Endothelial cell of umbilical vein (primary cell): Measurements from ENCODE around the gene PARD3B. TPM values are rescaled to one million over a fixed set of nuclear protein-coding genes. Genes with fewer than 3 reads are reported as not detected.

ENCODE experiments used
- BruUV-seq: library from RNA; stranded (reverse); fragments of 400-500 nt; replicated peaks from 2 replicates; lab custom pipeline; 2021; lab: Mats Ljungman, UMichigan
- CTCF ChIA-PET: fragments of 300-600, 350-600 bp; sonication (Branson Sonifier 250); formaldehyde crosslinking; loops from one replicate; lab custom pipeline; 2021; ENCODE audit warnings: antibody characterized with exemption, inconsistent platforms; lab: Charles Lee
- POLR2A ChIA-PET: fragments of 300-600, 350-600 bp; sonication (Branson Sonifier 250); formaldehyde crosslinking; loops from one replicate; lab custom pipeline; 2021; ENCODE audit warnings: antibody characterized with exemption, inconsistent platforms; lab: Charles Lee
- DNase-seq: peaks from one replicate; pipeline ENCODE4 v3.0.0-alpha.2; 2011; ENCODE audit warnings: low read depth, low spot score
- FAIRE-seq: peaks from 2 replicates; lab custom pipeline; 2011; peaks lifted over from hg19 to GRCh38; lab: Jason Lieb, UNC
- H2AFZ ChIP-seq: 2 replicates; pipeline ENCODE4 v1.6.0; 2012; ENCODE audit warnings: low read depth, low read length, control low read depth, inconsistent platforms
- H3K27ac ChIP-seq: 2 replicates; pipeline ENCODE4 v1.5.1; 2011; ENCODE audit warnings: low read depth, mild to moderate bottlenecking, control low read depth, low read length, moderate library complexity; ENCODE audit not compliant: insufficient read depth
- H3K27me3 ChIP-seq, 2 experiments: 2 replicates each; pipeline versions ENCODE4 v1.6.0 to v1.6.1; 2011; ENCODE audit warnings: low read length in 2 of 2, mixed read lengths in 1 of 2; ENCODE audit not compliant: control insufficient read depth in 2 of 2, insufficient read depth in 2 of 2
- H3K36me3 ChIP-seq, 2 experiments: 2 replicates in 1 of 2; 3 replicates in 1 of 2; pipeline ENCODE4 v1.5.1; 2011; ENCODE audit warnings: low read length in 2 of 2, mild to moderate bottlenecking in 1 of 2, moderate library complexity in 1 of 2; ENCODE audit not compliant: control insufficient read depth in 2 of 2, insufficient read depth in 2 of 2; ENCODE audit errors: extremely low read depth in 1 of 2
- H3K4me1 ChIP-seq: 3 replicates; pipeline ENCODE4 v1.5.1; 2011; ENCODE audit warnings: mild to moderate bottlenecking, low read length; ENCODE audit not compliant: control insufficient read depth, insufficient read depth; ENCODE audit errors: extremely low read depth
- H3K4me2 ChIP-seq: 2 replicates; pipeline ENCODE4 v1.6.1; 2011; ENCODE audit warnings: low read length, control low read depth, mixed read lengths; ENCODE audit not compliant: insufficient read depth
- H3K4me3 ChIP-seq, 3 experiments: fragments of 200-600 bp in 1 of 3; sonication (generic), shearing (Covaris generic) in 1 of 3; replicated peaks in 1 of 3; 2 replicates each; pipeline ENCODE4 v1.5.1; 2011 to 2016; ENCODE audit warnings: control low read depth in 3 of 3, low read length in 3 of 3, mild to moderate bottlenecking in 2 of 3, inconsistent platforms in 1 of 3, low read depth in 1 of 3, moderate library complexity in 1 of 3; ENCODE audit not compliant: insufficient read depth in 1 of 3
- H3K79me2 ChIP-seq: 2 replicates; pipeline ENCODE4 v1.6.0; 2012; ENCODE audit warnings: low read length, inconsistent platforms; ENCODE audit not compliant: control insufficient read depth, insufficient read depth
- H3K9ac ChIP-seq: replicated peaks from 2 replicates; pipeline ENCODE3; 2011; ENCODE audit warnings: low read length, control low read depth; ENCODE audit not compliant: insufficient read depth; ENCODE audit errors: extremely low read depth
- H3K9me1 ChIP-seq: replicated peaks from 3 replicates; pipeline ENCODE4 v1.6.0; 2011; ENCODE audit warnings: mild to moderate bottlenecking, low read length; ENCODE audit not compliant: control insufficient read depth, insufficient read depth; ENCODE audit errors: extremely low read depth
- H3K9me3 ChIP-seq: replicated peaks from 2 replicates; pipeline ENCODE4 v1.5.1; 2012; ENCODE audit warnings: low read length, inconsistent platforms; ENCODE audit not compliant: control insufficient read depth, insufficient read depth
- H4K20me1 ChIP-seq: replicated peaks from 2 replicates; pipeline ENCODE3; 2011; ENCODE audit warnings: mild to moderate bottlenecking, low read length; ENCODE audit not compliant: control insufficient read depth, insufficient read depth; ENCODE audit errors: extremely low read depth
- CTCF ChIP-seq, 2 donors: IDR thresholded peaks; 1 replicate in 1 of 2; 2 replicates in 1 of 2; pipeline ENCODE4 v1.5.1; 2011; ENCODE audit warnings: low read length in 2 of 2, mild to moderate bottlenecking in 2 of 2, moderate library complexity in 2 of 2, control low read depth in 1 of 2, inconsistent platforms in 1 of 2, low read depth in 1 of 2; ENCODE audit not compliant: insufficient read depth in 1 of 2; ENCODE audit errors: extremely low read depth in 1 of 2
- EZH2 ChIP-seq: IDR thresholded peaks from 2 replicates; pipeline ENCODE4 v1.6.1; 2012; ENCODE audit warnings: borderline replicate concordance, low read depth, mild to moderate bottlenecking, moderate library complexity, low read length, inconsistent platforms; ENCODE audit not compliant: severe bottlenecking
- FOS ChIP-seq: IDR thresholded peaks from 2 replicates; pipeline ENCODE4 v1.6.1; 2011; ENCODE audit warnings: mild to moderate bottlenecking, low read length, moderate library complexity, borderline replicate concordance; ENCODE audit not compliant: insufficient read depth
- GATA2 ChIP-seq: IDR thresholded peaks from 2 replicates; pipeline ENCODE4 v1.7.0; 2011; ENCODE audit warnings: low read depth, mild to moderate bottlenecking, moderate library complexity, mixed read lengths, low read length; ENCODE audit not compliant: insufficient read length, insufficient read depth
- JUN ChIP-seq: IDR thresholded peaks from 2 replicates; pipeline ENCODE4 v1.6.1; 2011; ENCODE audit warnings: borderline replicate concordance, low read depth; ENCODE audit not compliant: insufficient read length, insufficient read depth
- MAX ChIP-seq: IDR thresholded peaks from 2 replicates; pipeline ENCODE4 v1.6.1; 2011; ENCODE audit not compliant: insufficient read depth, insufficient read length
- MYC ChIP-seq: IDR thresholded peaks from one replicate; pipeline ENCODE4 v1.6.1; 2011; ENCODE audit warnings: mild to moderate bottlenecking, low read depth, low read length
- POLR2A ChIP-seq: IDR thresholded peaks from 2 replicates; pipeline ENCODE4 v1.6.1; 2012; ENCODE audit warnings: low read depth, mild to moderate bottlenecking, control low read depth, low read length
- POLR2AphosphoS5 ChIP-seq: IDR thresholded peaks from 2 replicates; pipeline ENCODE4 v1.6.1; 2012; ENCODE audit warnings: low read depth, mild to moderate bottlenecking, control low read depth, low read length, moderate library complexity; ENCODE audit not compliant: insufficient read depth
- dilution Hi-C: fragments of 300-500 bp; cut with MboI; formaldehyde crosslinking; loops from one replicate; pipeline ENCODE4 v1.15.0; 2019; ENCODE audit warnings: low sequenced_read_pairs; ENCODE audit not compliant: extremely low pct_ligation_motif_present
- intact Hi-C: fragments of 100-400 bp; cut with micrococcal nuclease; formaldehyde crosslinking; loops from one replicate; pipeline ENCODE4 v1.10.0; 2022
- polyA plus RNA-seq, 4 experiments: library from polyadenylated mRNA; depleted of rRNA in 3 of 4; stranded (reverse) in 3 of 4; unstranded in 1 of 4; fragments of >200 nt; gene quantifications; 2 replicates each; pipeline versions ENCODE4 v1.2.1 to v1.2.3, GENCODE V29; 2011 to 2012; ENCODE audit warnings: missing spikeins in 1 of 4
- total RNA-seq: library from RNA; stranded (reverse); gene quantifications from 2 replicates; pipeline ENCODE4 v1.2.3, GENCODE V29; 2021

The PARD3B gene
- total and polyA plus RNA-seq, 2 donors (not counting 3 experiments of a cell fraction or from before 2014, with no cell fraction given), result 2.2 to 30.9 TPM

GRCh38 chr2:204611017-204611631 lies 65.8 kb downstream of the PARD3B start:
- TF ChIP-seq JUN (no peak), POLR2A (no peak), MAX (no peak), EZH2 (no peak), MYC (no peak), POLR2AphosphoS5 (no peak), FOS (no peak), GATA2 (no peak), CTCF (IDR thresholded peaks at IDR 0.05; ENCODE audit: extremely low read depth in 1 of 2, insufficient read depth in 1 of 2, low read depth in 1 of 2, low read length in 2 of 2) (no peak)
- Histone ChIP-seq H3K9me1 (no peaks in the 10 kb centered on the region), H3K27me3 (no peaks in the 10 kb centered on the region), H3K9ac (no peak overlapping the region), H2AFZ (no peak overlapping the region), H3K4me1 (peaks cover 7% of the 10 kb centered on the region), H3K9me3 (no peaks in the 10 kb centered on the region), H3K27ac (no peak overlapping the region), H3K4me2 (no peak overlapping the region), H4K20me1 (no peaks in the 10 kb centered on the region), H3K4me3 (no peak overlapping the region), H3K36me3 (no peaks in the 10 kb centered on the region), H3K79me2 (no peaks in the 10 kb centered on the region)
- intact Hi-C loops (no loop called here), dilution Hi-C loops (no loop called here)
- POLR2A ChIA-PET, result no interaction called here
- CTCF ChIA-PET, result no interaction called here
- BruUV-seq, result no TSS peak
- FAIRE-seq (no peak), DNase-seq (no peak)
